ENCODE results near the gene LSAMP.

DNA sequence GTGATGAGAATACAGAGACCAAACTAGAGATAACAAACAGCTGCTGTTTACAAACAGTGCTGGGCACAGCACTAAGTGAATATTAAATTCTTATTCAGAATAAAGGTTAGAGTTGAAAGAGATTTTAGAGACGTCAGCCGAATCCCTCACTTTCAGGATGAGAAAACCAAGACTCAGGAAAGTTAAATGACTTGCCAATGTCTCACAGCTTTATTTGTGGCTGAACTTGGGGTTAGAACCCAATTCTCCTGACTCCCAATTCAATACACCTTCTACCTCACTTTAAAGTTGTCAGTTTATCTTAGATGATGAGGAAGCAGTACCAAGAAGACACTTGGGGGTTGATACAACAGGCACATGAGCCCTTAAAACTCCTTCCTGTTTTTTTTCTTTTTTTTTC is 641.1 kb downstream of the LSAMP start:
- TF ChIP-seq EZH2 (IDR thresholded peaks at IDR 0.05; ENCODE audit: low read depth), result no peak
- TF ChIP-seq, protein P1, sequence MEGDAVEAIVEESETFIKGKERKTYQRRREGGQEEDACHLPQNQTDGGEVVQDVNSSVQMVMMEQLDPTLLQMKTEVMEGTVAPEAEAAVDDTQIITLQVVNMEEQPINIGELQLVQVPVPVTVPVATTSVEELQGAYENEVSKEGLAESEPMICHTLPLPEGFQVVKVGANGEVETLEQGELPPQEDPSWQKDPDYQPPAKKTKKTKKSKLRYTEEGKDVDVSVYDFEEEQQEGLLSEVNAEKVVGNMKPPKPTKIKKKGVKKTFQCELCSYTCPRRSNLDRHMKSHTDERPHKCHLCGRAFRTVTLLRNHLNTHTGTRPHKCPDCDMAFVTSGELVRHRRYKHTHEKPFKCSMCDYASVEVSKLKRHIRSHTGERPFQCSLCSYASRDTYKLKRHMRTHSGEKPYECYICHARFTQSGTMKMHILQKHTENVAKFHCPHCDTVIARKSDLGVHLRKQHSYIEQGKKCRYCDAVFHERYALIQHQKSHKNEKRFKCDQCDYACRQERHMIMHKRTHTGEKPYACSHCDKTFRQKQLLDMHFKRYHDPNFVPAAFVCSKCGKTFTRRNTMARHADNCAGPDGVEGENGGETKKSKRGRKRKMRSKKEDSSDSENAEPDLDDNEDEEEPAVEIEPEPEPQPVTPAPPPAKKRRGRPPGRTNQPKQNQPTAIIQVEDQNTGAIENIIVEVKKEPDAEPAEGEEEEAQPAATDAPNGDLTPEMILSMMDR (conservative IDR thresholded peaks at IDR 0.05), result no peak

All from PC-9 (cell line).